ENCODE measurements around the gene GTF2A2.
"Not testable (repeated sequence)": the region's sequence is repeated elsewhere in the genome, so short reads cannot be mapped to it uniquely, and the experiment has no call there.

DNA sequence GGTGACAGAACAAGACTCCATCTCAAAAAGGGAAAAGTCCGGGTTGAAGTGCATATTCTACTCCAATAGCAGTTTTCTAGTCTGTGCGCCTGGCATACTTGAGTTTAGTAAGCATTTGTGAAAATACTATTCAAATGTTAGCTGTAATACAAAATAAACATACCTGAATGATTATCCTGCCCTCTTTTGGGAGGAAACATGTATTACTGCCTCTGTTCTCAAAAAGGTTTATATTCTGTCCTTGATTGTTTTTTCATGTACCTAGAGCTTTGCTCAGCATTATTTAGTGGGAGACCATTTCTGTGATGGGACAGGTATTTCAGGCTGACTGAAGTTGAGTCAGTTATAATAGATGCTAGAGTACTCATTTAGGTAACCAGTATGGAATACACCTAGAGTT, 19.8 kb downstream of the GTF2A2 start:
- TF ChIP-seq, protein P1, sequence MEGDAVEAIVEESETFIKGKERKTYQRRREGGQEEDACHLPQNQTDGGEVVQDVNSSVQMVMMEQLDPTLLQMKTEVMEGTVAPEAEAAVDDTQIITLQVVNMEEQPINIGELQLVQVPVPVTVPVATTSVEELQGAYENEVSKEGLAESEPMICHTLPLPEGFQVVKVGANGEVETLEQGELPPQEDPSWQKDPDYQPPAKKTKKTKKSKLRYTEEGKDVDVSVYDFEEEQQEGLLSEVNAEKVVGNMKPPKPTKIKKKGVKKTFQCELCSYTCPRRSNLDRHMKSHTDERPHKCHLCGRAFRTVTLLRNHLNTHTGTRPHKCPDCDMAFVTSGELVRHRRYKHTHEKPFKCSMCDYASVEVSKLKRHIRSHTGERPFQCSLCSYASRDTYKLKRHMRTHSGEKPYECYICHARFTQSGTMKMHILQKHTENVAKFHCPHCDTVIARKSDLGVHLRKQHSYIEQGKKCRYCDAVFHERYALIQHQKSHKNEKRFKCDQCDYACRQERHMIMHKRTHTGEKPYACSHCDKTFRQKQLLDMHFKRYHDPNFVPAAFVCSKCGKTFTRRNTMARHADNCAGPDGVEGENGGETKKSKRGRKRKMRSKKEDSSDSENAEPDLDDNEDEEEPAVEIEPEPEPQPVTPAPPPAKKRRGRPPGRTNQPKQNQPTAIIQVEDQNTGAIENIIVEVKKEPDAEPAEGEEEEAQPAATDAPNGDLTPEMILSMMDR (IDR thresholded peaks at IDR 0.05) = not testable (repeated sequence)
- TF ChIP-seq POLR2A, POLR2AphosphoS5 (IDR thresholded peaks at IDR 0.05): not testable (repeated sequence)
